Measurements from ENCODE around the gene CRHR2. TPM values are rescaled to one million over a fixed set of nuclear protein-coding genes. Genes with fewer than 3 reads are reported as not detected.
"Not testable (repeated sequence)": the region's sequence is repeated elsewhere in the genome, so short reads cannot be mapped to it uniquely, and the experiment has no call there.

CRHR2 gene
- total and polyA plus RNA-seq, 5 experiments from 2014 or later, result 0.06 TPM; not detected in 4

GRCh38 chr7:30721211-30721610 is 39.0 kb upstream of the CRHR2 start:
- peaks cover 35 to 45% (median 39%) of the 10 kb centered on the region in 3 donors for H3K36me3 Mint-ChIP-seq

GRCh38 chr7:30719434-30719833 is 37.2 kb upstream of the CRHR2 start:
- peaks cover 39 to 58% (median 42%) of the 10 kb centered on the region in 3 donors for H3K36me3 Mint-ChIP-seq

More at GRCh38 chr7:30721211-30721610, 39.0 kb upstream of the CRHR2 start:
- peaks cover 0 to 40% (median 28%) of the 10 kb centered on the region in 9 donors for H3K9me3 Mint-ChIP-seq
- no peak overlapping the region for H3K4me3 Mint-ChIP-seq
- DNase-seq, result no peak
- H3K4me1 Mint-ChIP-seq, result peaks cover 15 to 29% (median 16%) of the 10 kb centered on the region in 4 donors
- ATAC-seq, result no peak
- no peaks in the 10 kb centered on the region for H3K27me3 Mint-ChIP-seq
- no peak overlapping the region for H3K27ac Mint-ChIP-seq
- POLR2A ChIA-PET, result interaction anchor here (0.8 kb wide), 1 partner anchor 18 kb away, joined by 3 read pairs; no protein-coding TSS in a partner anchor

GRCh38 chr7:30717181-30717580 is 34.9 kb upstream of the CRHR2 start:
- H3K27ac Mint-ChIP-seq, result peak overlapping the region in 1 of 10 donors; percentile 45
- H3K27me3 Mint-ChIP-seq, result no peaks in the 10 kb centered on the region
- no peak for ATAC-seq
- peaks cover 0 to 40% (median 28%) of the 10 kb centered on the region in 9 donors for H3K9me3 Mint-ChIP-seq
- H3K36me3 Mint-ChIP-seq, result peaks cover 39 to 57% (median 42%) of the 10 kb centered on the region in 3 donors
- no peak for DNase-seq
- POLR2A ChIA-PET, result interaction anchor here (0.6 to 1.4 kb wide), 3 partner anchors 8 to 22 kb away, joined by 3 to 4 read pairs (median 3); no protein-coding TSS in a partner anchor
- no peak overlapping the region for H3K4me3 Mint-ChIP-seq
- H3K4me1 Mint-ChIP-seq, result no peaks in the 10 kb centered on the region

More at GRCh38 chr7:30719434-30719833, 37.2 kb upstream of the CRHR2 start:
- Mint-ChIP-seq H3K27ac (peak overlapping the region in 2 of 10 donors; percentile 25 to 82), H3K9me3 (peaks cover 0 to 40% (median 28%) of the 10 kb centered on the region in 9 donors), H3K4me3 (peak overlapping the region in 1 of 10 donors; percentile 1), H3K4me1 (peaks cover 0 to 12% (median 3%) of the 10 kb centered on the region in 4 donors)
- H3K27me3 Mint-ChIP-seq, ATAC-seq, DNase-seq, POLR2A ChIA-PET: not testable (repeated sequence)

GRCh38 chr7:30714129-30714528 is 31.9 kb upstream of the CRHR2 start:
- no peak overlapping the region for H3K4me3 Mint-ChIP-seq
- POLR2A ChIA-PET, result no interaction called here
- no peak overlapping the region for H3K27ac Mint-ChIP-seq
- H3K4me1 Mint-ChIP-seq, result no peaks in the 10 kb centered on the region
- DNase-seq (no peak), ATAC-seq (no peak)
- peaks cover 0 to 26% (median 20%) of the 10 kb centered on the region in 9 donors for H3K9me3 Mint-ChIP-seq
- no peaks in the 10 kb centered on the region for H3K27me3 Mint-ChIP-seq
- peaks cover 25 to 40% (median 26%) of the 10 kb centered on the region in 3 donors for H3K36me3 Mint-ChIP-seq

- H3K9me3 Mint-ChIP-seq, result peaks cover 0 to 18% (median 13%) of the 10 kb centered on the region in 9 donors
- POLR2A ChIA-PET, result no interaction called here
- no peak for DNase-seq
- H3K27ac Mint-ChIP-seq, result peak overlapping the region in 1 of 10 donors; percentile 33
- ATAC-seq, result no peak
- peaks cover 18 to 33% (median 20%) of the 10 kb centered on the region in 3 donors for H3K36me3 Mint-ChIP-seq
- H3K4me3 Mint-ChIP-seq, result no peak overlapping the region
- H3K27me3 Mint-ChIP-seq, result no peaks in the 10 kb centered on the region
- no peaks in the 10 kb centered on the region for H3K4me1 Mint-ChIP-seq
Measured at GRCh38 chr7:30713392-30713791, 31.1 kb upstream of the CRHR2 start.

GRCh38 chr7:30710669-30711068 is 28.4 kb upstream of the CRHR2 start:
- DNase-seq (no peak), ATAC-seq (no peak)
- Mint-ChIP-seq H3K4me3 (no peak overlapping the region), H3K4me1 (peaks cover 0 to 2% (median 0%) of the 10 kb centered on the region in 4 donors), H3K36me3 (peaks cover 4 to 10% (median 5%) of the 10 kb centered on the region in 3 donors), H3K27ac (no peak overlapping the region), H3K27me3 (no peaks in the 10 kb centered on the region), H3K9me3 (peaks cover 0 to 3% (median 0%) of the 10 kb centered on the region in 9 donors)
- POLR2A ChIA-PET, result interaction anchor here (1.1 kb wide), 1 partner anchor 17 kb away, joined by 3 read pairs; no protein-coding TSS in a partner anchor

GRCh38 chr7:30709549-30709948 is 27.3 kb upstream of the CRHR2 start:
- Mint-ChIP-seq H3K4me1 (peaks cover 0 to 2% (median 0%) of the 10 kb centered on the region in 4 donors), H3K4me3 (no peak overlapping the region), H3K9me3 (no peaks in the 10 kb centered on the region), H3K27me3 (no peaks in the 10 kb centered on the region), H3K27ac (no peak overlapping the region), H3K36me3 (no peaks in the 10 kb centered on the region)
- DNase-seq (no peak), ATAC-seq (no peak)
- POLR2A ChIA-PET, result interaction anchor here (1.0 to 1.1 kb wide), 2 partner anchors 17 to 518 kb away, joined by 3 to 4 read pairs; no protein-coding TSS in a partner anchor

- Mint-ChIP-seq H3K36me3 (no peaks in the 10 kb centered on the region), H3K4me1 (peaks cover 0 to 2% (median 0%) of the 10 kb centered on the region in 4 donors), H3K4me3 (no peak overlapping the region), H3K27ac (peak overlapping the region in 1 of 10 donors; percentile 17), H3K27me3 (no peaks in the 10 kb centered on the region), H3K9me3 (no peaks in the 10 kb centered on the region)
- no peak for ATAC-seq
- DNase-seq, result no peak
- POLR2A ChIA-PET, result interaction anchor here (1.0 kb wide), 1 partner anchor 518 kb away, joined by 4 read pairs; no protein-coding TSS in a partner anchor
Measured at GRCh38 chr7:30708983-30709382, 26.7 kb upstream of the CRHR2 start.

GRCh38 chr7:30708412-30708811 is 26.2 kb upstream of the CRHR2 start:
- Mint-ChIP-seq H3K27ac (no peak overlapping the region), H3K9me3 (no peaks in the 10 kb centered on the region), H3K4me1 (peaks cover 0 to 2% (median 0%) of the 10 kb centered on the region in 4 donors), H3K27me3 (no peaks in the 10 kb centered on the region), H3K36me3 (no peaks in the 10 kb centered on the region), H3K4me3 (no peak overlapping the region)
- POLR2A ChIA-PET, result interaction anchor here (1.0 kb wide), 1 partner anchor 517 kb away, joined by 4 read pairs; no protein-coding TSS in a partner anchor
- ATAC-seq (no peak), DNase-seq (no peak)

GRCh38 chr7:30707391-30708357 is 25.4 kb upstream of the CRHR2 start:
- ATAC-seq, result no peak
- Mint-ChIP-seq H3K9me3 (no peaks in the 10 kb centered on the region), H3K27ac (peak overlapping the region in 2 of 10 donors; percentile 11 to 49)

GRCh38 chr7:30706908-30707307 is 24.7 kb upstream of the CRHR2 start:
- no peak for DNase-seq
- POLR2A ChIA-PET, result no interaction called here
- Mint-ChIP-seq H3K27me3 (no peaks in the 10 kb centered on the region), H3K4me3 (no peak overlapping the region), H3K36me3 (no peaks in the 10 kb centered on the region), H3K27ac (peak overlapping the region in 3 of 10 donors; percentile 27 to 79 (median 60)), H3K4me1 (peaks cover 0 to 7% (median 5%) of the 10 kb centered on the region in 4 donors), H3K9me3 (no peaks in the 10 kb centered on the region)
- no peak for ATAC-seq

More at GRCh38 chr7:30707391-30708357, 25.4 kb upstream of the CRHR2 start:
- no peaks in the 10 kb centered on the region for H3K36me3 Mint-ChIP-seq
- no peaks in the 10 kb centered on the region for H3K27me3 Mint-ChIP-seq
- POLR2A ChIA-PET, result no interaction called here
- no peak for DNase-seq
- no peak overlapping the region for H3K4me3 Mint-ChIP-seq
- peaks cover 0 to 2% (median 0%) of the 10 kb centered on the region in 4 donors for H3K4me1 Mint-ChIP-seq

GRCh38 chr7:30706316-30706715 is 24.1 kb upstream of the CRHR2 start:
- peak overlapping the region in 1 of 10 donors; percentile 38 for H3K27ac Mint-ChIP-seq
- no peak for DNase-seq

More at GRCh38 chr7:30706316-30706715, 24.1 kb upstream of the CRHR2 start:
- POLR2A ChIA-PET, result no interaction called here
- Mint-ChIP-seq H3K4me1 (peaks cover 0 to 10% (median 5%) of the 10 kb centered on the region in 4 donors), H3K9me3 (no peaks in the 10 kb centered on the region), H3K4me3 (no peak overlapping the region), H3K27me3 (no peaks in the 10 kb centered on the region), H3K36me3 (no peaks in the 10 kb centered on the region)
- ATAC-seq, result no peak

All from naive thymus-derived CD8-positive, alpha-beta T cell (primary cell).